BE2C (cell line): ENCODE results near the gene CCNY.
A peak's percentile ranks its signal among the peaks of the same experiment; 100 is the strongest.
"Not testable (repeated sequence)": the region's sequence is repeated elsewhere in the genome, so short reads cannot be mapped to it uniquely, and the experiment has no call there.

Source experiments
- DNase-seq: peaks from one replicate; pipeline ENCODE4 v3.0.0-alpha.2; 2020
- H3K27me3 ChIP-seq: fragments of 250-450 bp; sonication (Bioruptor Pico); 2 replicates; pipeline ENCODE4 v1.5.1; 2020; ENCODE audit warnings: mild to moderate bottlenecking
- H3K36me3 ChIP-seq: fragments of 250-450 bp; sonication (Bioruptor Pico); 2 replicates; pipeline ENCODE4 v1.5.1; 2020; ENCODE audit warnings: mild to moderate bottlenecking
- H3K4me1 ChIP-seq: fragments of 250-450 bp; sonication (Bioruptor Pico); 2 replicates; pipeline ENCODE4 v1.5.1; 2020
- H3K4me3 ChIP-seq: 2 replicates; pipeline ENCODE4 v1.5.1; 2011; ENCODE audit warnings: low read depth, low read length
- H3K9me3 ChIP-seq: fragments of 250-450 bp; sonication (Bioruptor Pico); 2 replicates; pipeline ENCODE4 v1.5.1; 2020
- CTCF ChIP-seq: IDR thresholded peaks from 2 replicates; pipeline ENCODE4 v1.5.1; 2012; ENCODE audit warnings: mild to moderate bottlenecking, low read depth, low read length

CCNY gene

GRCh38 chr10:35532141-35532540 lies 195.8 kb downstream of the CCNY start:
- H3K36me3 ChIP-seq, result peaks cover 3% of the 10 kb centered on the region; the same call in 1 of the 2 replicates
- no peak for TF ChIP-seq CTCF
- H3K4me3 ChIP-seq, result no peak overlapping the region
- no peaks in the 10 kb centered on the region for H3K9me3 ChIP-seq
- H3K27me3 ChIP-seq, result no peaks in the 10 kb centered on the region
- DNase-seq, result no peak
- no peaks in the 10 kb centered on the region for H3K4me1 ChIP-seq

GRCh38 chr10:35533565-35533964 lies 197.3 kb downstream of the CCNY start:
- no peaks in the 10 kb centered on the region for H3K27me3 ChIP-seq
- peak; percentile 7 for DNase-seq
- no peaks in the 10 kb centered on the region for H3K4me1 ChIP-seq
- H3K4me3 ChIP-seq, result no peak overlapping the region
- no peak for TF ChIP-seq CTCF
- H3K9me3 ChIP-seq, result no peaks in the 10 kb centered on the region
- peaks cover 3% of the 10 kb centered on the region; the same call in 1 of the 2 replicates for H3K36me3 ChIP-seq

- Histone ChIP-seq H3K9me3 (no peaks in the 10 kb centered on the region), H3K27me3 (no peaks in the 10 kb centered on the region), H3K4me1 (no peaks in the 10 kb centered on the region), H3K36me3 (peaks cover 3% of the 10 kb centered on the region; the same call in 1 of the 2 replicates), H3K4me3 (no peak overlapping the region)
- no peak for TF ChIP-seq CTCF
- no peak for DNase-seq
Observed at GRCh38 chr10:35535136-35535535, 198.8 kb downstream of the CCNY start.

GRCh38 chr10:35536789-35537188 lies 200.5 kb downstream of the CCNY start:
- Histone ChIP-seq H3K36me3 (peaks cover 3% of the 10 kb centered on the region; the same call in 1 of the 2 replicates), H3K27me3 (no peaks in the 10 kb centered on the region), H3K4me1 (no peaks in the 10 kb centered on the region), H3K9me3 (no peaks in the 10 kb centered on the region), H3K4me3 (no peak overlapping the region)
- no peak for TF ChIP-seq CTCF
- DNase-seq, result no peak

GRCh38 chr10:35537925-35538324 lies 201.6 kb downstream of the CCNY start:
- H3K9me3 ChIP-seq, H3K36me3 ChIP-seq, H3K4me1 ChIP-seq, H3K4me3 ChIP-seq, H3K27me3 ChIP-seq, DNase-seq: not testable (repeated sequence)

- no peaks in the 10 kb centered on the region for H3K36me3 ChIP-seq
Observed at GRCh38 chr10:35540296-35541164, 204.2 kb downstream of the CCNY start.

More at GRCh38 chr10:35540296-35541164, 204.2 kb downstream of the CCNY start:
- Histone ChIP-seq H3K4me3 (no peak overlapping the region), H3K27me3 (no peaks in the 10 kb centered on the region), H3K4me1 (no peaks in the 10 kb centered on the region), H3K9me3 (no peaks in the 10 kb centered on the region)
- TF ChIP-seq CTCF, result no peak
- DNase-seq, result no peak
